Measurements from ENCODE around the gene DERA.

Gene DERA

GRCh38 chr12:16002880-16003279 is 91.7 kb downstream of the DERA start:
- Histone ChIP-seq H2AFZ (ENCODE audit: low read length) (no peak overlapping the region), H3K27ac (ENCODE audit: low read length) (no peak overlapping the region), H3K9me3 (replicated peaks; ENCODE audit: insufficient read depth, low read length) (no peaks in the 10 kb centered on the region), H3K27me3 (replicated peaks; ENCODE audit: insufficient read depth, low read length) (no peaks in the 10 kb centered on the region), H3F3A (ENCODE audit: insufficient read depth, low read length) (no peaks in the 10 kb centered on the region), H4K20me1 (ENCODE audit: insufficient read depth, low read length) (no peaks in the 10 kb centered on the region), H3K9ac (ENCODE audit: low read length) (no peak overlapping the region), H3K4me3 (ENCODE audit: low read length) (no peak overlapping the region), H3K79me2 (ENCODE audit: low read length) (no peaks in the 10 kb centered on the region), H3K9me2 (replicated peaks; ENCODE audit: insufficient read depth, low read length) (no peaks in the 10 kb centered on the region), H3K36me3 (replicated peaks; ENCODE audit: insufficient read depth, low read length) (no peaks in the 10 kb centered on the region), H3K4me1 (ENCODE audit: low read length) (no peaks in the 10 kb centered on the region), H3K4me2 (ENCODE audit: low read depth, low read length) (no peak overlapping the region)
- TF ChIP-seq CTCF (IDR thresholded peaks at IDR 0.05; ENCODE audit: low read length) (no peak), EZH2 (optimal IDR thresholded peaks at IDR 0.05; ENCODE audit: low read depth, low read length) (no peak), EZH2phosphoT487 (IDR thresholded peaks at IDR 0.05; ENCODE audit: low read length) (no peak)
- DNase-seq, result no peak

GRCh38 chr12:16003460-16003859 is 92.3 kb downstream of the DERA start:
- no peak overlapping the region for H3K4me2 ChIP-seq (ENCODE audit: low read depth, low read length)
- no peaks in the 10 kb centered on the region for H4K20me1 ChIP-seq (ENCODE audit: insufficient read depth, low read length)
- H3F3A ChIP-seq (ENCODE audit: insufficient read depth, low read length), result no peaks in the 10 kb centered on the region
- no peak for DNase-seq
- no peak overlapping the region for H3K27ac ChIP-seq (ENCODE audit: low read length)
- H3K9ac ChIP-seq (ENCODE audit: low read length), result no peak overlapping the region
- H3K9me3 ChIP-seq (replicated peaks; ENCODE audit: insufficient read depth, low read length), result no peaks in the 10 kb centered on the region
- no peaks in the 10 kb centered on the region for H3K36me3 ChIP-seq (replicated peaks; ENCODE audit: insufficient read depth, low read length)
- no peaks in the 10 kb centered on the region for H3K27me3 ChIP-seq (replicated peaks; ENCODE audit: insufficient read depth, low read length)
- H3K4me1 ChIP-seq (ENCODE audit: low read length), result no peaks in the 10 kb centered on the region
- no peak overlapping the region for H3K4me3 ChIP-seq (ENCODE audit: low read length)
- no peak overlapping the region for H2AFZ ChIP-seq (ENCODE audit: low read length)
- TF ChIP-seq CTCF (IDR thresholded peaks at IDR 0.05; ENCODE audit: low read length) (no peak), EZH2 (optimal IDR thresholded peaks at IDR 0.05; ENCODE audit: low read depth, low read length) (no peak), EZH2phosphoT487 (IDR thresholded peaks at IDR 0.05; ENCODE audit: low read length) (no peak)
- no peaks in the 10 kb centered on the region for H3K79me2 ChIP-seq (ENCODE audit: low read length)
- H3K9me2 ChIP-seq (replicated peaks; ENCODE audit: insufficient read depth, low read length), result no peaks in the 10 kb centered on the region

GRCh38 chr12:16006752-16007151 is 95.6 kb downstream of the DERA start:
- H3F3A ChIP-seq (ENCODE audit: insufficient read depth, low read length), result peaks cover 5% of the 10 kb centered on the region; the same call in 1 of the 2 replicates
- H4K20me1 ChIP-seq (ENCODE audit: insufficient read depth, low read length), result no peaks in the 10 kb centered on the region
- no peaks in the 10 kb centered on the region for H3K36me3 ChIP-seq (replicated peaks; ENCODE audit: insufficient read depth, low read length)
- no peak overlapping the region for H3K27ac ChIP-seq (ENCODE audit: low read length)
- no peak for TF ChIP-seq EZH2 (optimal IDR thresholded peaks at IDR 0.05; ENCODE audit: low read depth, low read length)
- TF ChIP-seq EZH2phosphoT487 (IDR thresholded peaks at IDR 0.05; ENCODE audit: low read length), result no peak
- no peak for TF ChIP-seq CTCF (IDR thresholded peaks at IDR 0.05; ENCODE audit: low read length)
- H3K4me2 ChIP-seq (ENCODE audit: low read depth, low read length), result no peak overlapping the region
- DNase-seq, result no peak
- H3K79me2 ChIP-seq (ENCODE audit: low read length), result no peaks in the 10 kb centered on the region
- H3K4me3 ChIP-seq (ENCODE audit: low read length), result no peak overlapping the region
- H3K9me2 ChIP-seq (replicated peaks; ENCODE audit: insufficient read depth, low read length), result no peaks in the 10 kb centered on the region
- no peak overlapping the region for H2AFZ ChIP-seq (ENCODE audit: low read length)
- no peak overlapping the region for H3K9ac ChIP-seq (ENCODE audit: low read length)
- no peaks in the 10 kb centered on the region for H3K9me3 ChIP-seq (replicated peaks; ENCODE audit: insufficient read depth, low read length)
- no peaks in the 10 kb centered on the region for H3K27me3 ChIP-seq (replicated peaks; ENCODE audit: insufficient read depth, low read length)
- H3K4me1 ChIP-seq (ENCODE audit: low read length), result peaks cover 8% of the 10 kb centered on the region

Measured in MM.1S (cell line).